OCI-LY7 (cell line): ENCODE measurements around the gene NAPSA.
"Not testable (repeated sequence)": the region's sequence is repeated elsewhere in the genome, so short reads cannot be mapped to it uniquely, and the experiment has no call there.

Source experiments
- EZH2phosphoT487 ChIP-seq: fragments of 200-600 bp; sonication (generic); IDR thresholded peaks from 2 replicates; pipeline ENCODE4 v1.6.1; 2018; ENCODE audit warnings: low read depth, borderline replicate concordance, mild to moderate bottlenecking, mixed run types, antibody characterized with exemption, low read length, moderate library complexity, mixed read lengths
- TF ChIP-seq, protein P1 (sequence below): fragments of 200-600 bp; sonication (generic); conservative IDR thresholded peaks from 2 replicates; pipeline ENCODE4 v1.5.1; 2014; ENCODE audit warnings: mild to moderate bottlenecking, antibody characterized with exemption, low read length, moderate library complexity, mixed read lengths

DNA sequence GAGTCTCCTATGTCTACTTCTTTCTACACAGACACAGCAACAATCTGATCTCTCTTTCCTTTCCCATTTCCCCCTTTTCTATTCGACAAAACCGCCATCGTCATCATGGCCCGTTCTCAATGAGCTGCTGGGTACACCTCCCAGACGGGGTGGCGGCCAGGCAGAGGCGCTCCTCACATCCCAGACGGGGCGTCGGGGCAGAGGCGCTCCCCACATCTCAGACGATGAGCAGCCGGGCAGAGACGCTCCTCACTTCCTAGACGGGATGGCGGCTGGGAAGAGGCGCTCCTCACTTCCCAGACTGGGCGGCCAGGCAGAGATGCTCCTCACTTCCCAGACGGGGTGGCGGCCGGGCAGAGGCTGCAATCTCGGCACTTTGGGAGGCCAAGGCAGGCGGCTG lies 25.5 kb upstream of the NAPSA start:
- TF ChIP-seq, protein P1, sequence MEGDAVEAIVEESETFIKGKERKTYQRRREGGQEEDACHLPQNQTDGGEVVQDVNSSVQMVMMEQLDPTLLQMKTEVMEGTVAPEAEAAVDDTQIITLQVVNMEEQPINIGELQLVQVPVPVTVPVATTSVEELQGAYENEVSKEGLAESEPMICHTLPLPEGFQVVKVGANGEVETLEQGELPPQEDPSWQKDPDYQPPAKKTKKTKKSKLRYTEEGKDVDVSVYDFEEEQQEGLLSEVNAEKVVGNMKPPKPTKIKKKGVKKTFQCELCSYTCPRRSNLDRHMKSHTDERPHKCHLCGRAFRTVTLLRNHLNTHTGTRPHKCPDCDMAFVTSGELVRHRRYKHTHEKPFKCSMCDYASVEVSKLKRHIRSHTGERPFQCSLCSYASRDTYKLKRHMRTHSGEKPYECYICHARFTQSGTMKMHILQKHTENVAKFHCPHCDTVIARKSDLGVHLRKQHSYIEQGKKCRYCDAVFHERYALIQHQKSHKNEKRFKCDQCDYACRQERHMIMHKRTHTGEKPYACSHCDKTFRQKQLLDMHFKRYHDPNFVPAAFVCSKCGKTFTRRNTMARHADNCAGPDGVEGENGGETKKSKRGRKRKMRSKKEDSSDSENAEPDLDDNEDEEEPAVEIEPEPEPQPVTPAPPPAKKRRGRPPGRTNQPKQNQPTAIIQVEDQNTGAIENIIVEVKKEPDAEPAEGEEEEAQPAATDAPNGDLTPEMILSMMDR = not testable (repeated sequence)
- TF ChIP-seq EZH2phosphoT487 = not testable (repeated sequence)
